Natural killer cell (primary cell): ENCODE data around the gene SAMM50. TPM values are rescaled to one million over a fixed set of nuclear protein-coding genes. Genes with fewer than 3 reads are reported as not detected.
A peak's percentile ranks its signal among the peaks of the same experiment; 100 is the strongest.

Experiments used
- ATAC-seq, 3 donors: fragments of 150-1000 bp in 2 of 3; fragments of 200-7000 bp in 1 of 3; cut with Tn5 transposase; 1 replicate in 1 of 3; 2 replicates in 2 of 3; pipeline ENCODE4 v1.10.0; 2021; ENCODE audit warnings: mild to moderate bottlenecking in 2 of 3, moderate library complexity in 2 of 3
- DNase-seq, 2 donors: peaks; one replicate each; pipeline versions ENCODE4 v3.0.0 to v3.0.0-alpha.2; 2013 to 2021; ENCODE audit warnings: mixed read lengths in 1 of 2
- H3K27ac ChIP-seq: one replicate; pipeline ENCODE4 v1.5.1; 2013; ENCODE audit warnings: mild to moderate bottlenecking, low read length
- H3K27me3 ChIP-seq: one replicate; pipeline ENCODE4 v1.6.1; 2013; ENCODE audit warnings: low read length; ENCODE audit not compliant: control insufficient read depth, insufficient read depth
- H3K36me3 ChIP-seq: one replicate; pipeline ENCODE4 v1.6.1; 2013; ENCODE audit warnings: low read length; ENCODE audit not compliant: control insufficient read depth, insufficient read depth
- H3K4me1 ChIP-seq: one replicate; pipeline ENCODE4 v1.6.1; 2013; ENCODE audit warnings: low read length; ENCODE audit not compliant: control insufficient read depth, insufficient read depth
- H3K4me3 ChIP-seq: one replicate; pipeline ENCODE4 v1.5.1; 2013; ENCODE audit warnings: low read length
- H3K9me3 ChIP-seq: one replicate; pipeline ENCODE4 v1.6.1; 2013; ENCODE audit warnings: low read length; ENCODE audit not compliant: control insufficient read depth, insufficient read depth
- H3K27ac Mint-ChIP-seq, 2 donors: one replicate each; pipeline ENCODE4 v1.8.0; 2022; ENCODE audit warnings: mild to moderate bottlenecking in 2 of 2, mixed read lengths in 2 of 2, moderate library complexity in 1 of 2
- H3K27me3 Mint-ChIP-seq, 2 donors: one replicate each; pipeline ENCODE4 v1.8.0; 2022; ENCODE audit warnings: low read depth in 2 of 2, mixed read lengths in 2 of 2
- H3K36me3 Mint-ChIP-seq: one replicate; pipeline ENCODE4 v1.8.0; 2022; ENCODE audit warnings: mixed read lengths
- H3K4me1 Mint-ChIP-seq, 2 donors: one replicate each; pipeline ENCODE4 v1.8.0; 2022; ENCODE audit warnings: mixed read lengths in 2 of 2
- H3K4me3 Mint-ChIP-seq: one replicate; pipeline ENCODE4 v1.8.0; 2022; ENCODE audit warnings: mild to moderate bottlenecking, moderate library complexity, mixed read lengths
- H3K9me3 Mint-ChIP-seq, 2 donors: one replicate each; pipeline ENCODE4 v1.8.0; 2022; ENCODE audit warnings: mixed read lengths in 2 of 2
- WGBS: methylation state at CpG from one replicate; pipeline ENCODE4 v1.1.7; 2013; ENCODE audit warnings: missing lambda C conversion rate; ENCODE audit not compliant: insufficient coverage; 5-methylcytosine and 5-hydroxymethylcytosine counted together
- intact Hi-C: fragments of 100-400 bp; cut with micrococcal nuclease; formaldehyde crosslinking; loops from one replicate; pipeline ENCODE4 v1.14.2; 2022
- total RNA-seq, 4 donors: library from RNA; stranded (reverse); fragments of 120-200 nt in 1 of 4; gene quantifications; one replicate each; pipeline versions ENCODE4 v1.2.3 to v1.2.4, GENCODE V29; 2013 to 2022
- TF ChIP-seq, protein P1 (sequence below): fragments of 200-600 bp; IDR thresholded peaks from one replicate; pipeline ENCODE4 v1.8.0; 2022; ENCODE audit warnings: antibody characterized with exemption

Gene SAMM50
- total RNA-seq, 3 donors from 2014 or later (not counting 1 experiment from before 2014, with no cell fraction given) = 25.9 to 30.6 (median 29.7) TPM

DNA sequence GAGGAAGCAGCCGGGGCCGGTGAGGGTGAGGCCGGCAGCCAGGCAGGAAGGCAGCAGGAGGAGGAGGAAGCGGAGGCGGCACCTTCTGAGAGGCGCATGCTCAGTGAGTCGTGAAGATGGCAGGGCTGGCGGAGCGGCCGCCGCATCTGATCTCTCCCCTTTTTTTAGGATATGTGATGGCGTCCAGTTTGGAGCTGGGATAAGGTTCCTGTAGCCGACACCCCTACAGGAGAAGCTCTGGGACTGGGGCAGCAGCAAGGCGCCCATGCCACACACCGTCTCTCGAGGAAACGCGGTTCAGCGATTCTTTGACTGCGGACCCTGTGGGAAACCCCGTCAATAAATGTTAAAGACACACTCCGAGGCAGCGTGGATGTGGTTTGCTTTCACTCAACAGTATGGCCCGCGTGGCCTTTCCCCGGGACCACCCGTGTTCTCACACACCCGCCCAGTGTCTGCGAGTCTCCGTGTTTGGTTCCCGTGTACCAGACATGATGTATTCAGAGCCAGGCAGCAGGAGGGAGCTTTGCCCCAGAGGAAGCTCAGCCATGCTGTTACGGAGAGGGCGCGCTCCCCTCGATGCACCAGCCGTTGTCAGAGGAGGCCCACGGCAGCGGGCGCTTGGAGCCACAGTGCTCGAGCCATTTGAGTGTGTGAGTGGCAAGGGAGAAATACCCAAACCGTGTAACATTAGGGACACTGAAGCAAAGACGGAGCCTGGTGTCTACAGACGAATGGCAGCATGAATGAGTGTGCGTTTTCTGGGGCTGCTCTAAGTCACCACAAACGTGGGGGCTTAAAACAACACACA is 41.1 kb downstream of the SAMM50 start:
- Mint-ChIP-seq H3K27ac (peak overlapping the region; percentile 84 to 92), H3K27me3 (no peaks in the 10 kb centered on the region), H3K36me3 (peaks cover 7% of the 10 kb centered on the region), H3K4me3 (peak overlapping the region; percentile 89), H3K4me1 (peaks cover 21 to 29% of the 10 kb centered on the region in 2 donors), H3K9me3 (no peaks in the 10 kb centered on the region)
- Histone ChIP-seq H3K27me3 (no peaks in the 10 kb centered on the region), H3K4me1 (peaks cover 20% of the 10 kb centered on the region), H3K27ac (peak overlapping the region; percentile 64), H3K9me3 (no peaks in the 10 kb centered on the region), H3K36me3 (peaks cover 10% of the 10 kb centered on the region), H3K4me3 (peak overlapping the region; percentile 41)
- DNase-seq = peak; percentile 42 to 80
- peak; percentile 68 to 82 (median 79) for ATAC-seq
- TF ChIP-seq, protein P1, sequence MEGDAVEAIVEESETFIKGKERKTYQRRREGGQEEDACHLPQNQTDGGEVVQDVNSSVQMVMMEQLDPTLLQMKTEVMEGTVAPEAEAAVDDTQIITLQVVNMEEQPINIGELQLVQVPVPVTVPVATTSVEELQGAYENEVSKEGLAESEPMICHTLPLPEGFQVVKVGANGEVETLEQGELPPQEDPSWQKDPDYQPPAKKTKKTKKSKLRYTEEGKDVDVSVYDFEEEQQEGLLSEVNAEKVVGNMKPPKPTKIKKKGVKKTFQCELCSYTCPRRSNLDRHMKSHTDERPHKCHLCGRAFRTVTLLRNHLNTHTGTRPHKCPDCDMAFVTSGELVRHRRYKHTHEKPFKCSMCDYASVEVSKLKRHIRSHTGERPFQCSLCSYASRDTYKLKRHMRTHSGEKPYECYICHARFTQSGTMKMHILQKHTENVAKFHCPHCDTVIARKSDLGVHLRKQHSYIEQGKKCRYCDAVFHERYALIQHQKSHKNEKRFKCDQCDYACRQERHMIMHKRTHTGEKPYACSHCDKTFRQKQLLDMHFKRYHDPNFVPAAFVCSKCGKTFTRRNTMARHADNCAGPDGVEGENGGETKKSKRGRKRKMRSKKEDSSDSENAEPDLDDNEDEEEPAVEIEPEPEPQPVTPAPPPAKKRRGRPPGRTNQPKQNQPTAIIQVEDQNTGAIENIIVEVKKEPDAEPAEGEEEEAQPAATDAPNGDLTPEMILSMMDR = no peak
- intact Hi-C loops = loop anchor here (10.0 kb wide), 1 partner anchor 688 kb away; no protein-coding TSS in a partner anchor
- 48% methylated on average over 45 of the region's 45 CpGs for WGBS

DNA sequence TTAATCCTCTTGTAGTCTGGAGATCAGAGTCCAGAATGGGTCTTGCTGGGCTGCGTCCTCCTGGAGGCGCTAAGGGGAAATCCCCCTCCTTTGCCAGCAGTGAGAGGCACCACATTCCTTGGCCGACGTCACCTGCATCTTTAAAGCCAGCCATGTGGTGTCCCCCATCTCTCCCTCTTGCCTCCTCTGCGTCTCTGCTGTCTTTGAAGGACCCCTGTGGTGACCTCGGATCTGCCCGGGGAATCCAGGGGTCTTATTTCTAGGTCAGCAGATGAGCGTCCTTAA is 41.7 kb downstream of the SAMM50 start:
- Mint-ChIP-seq H3K36me3 (peaks cover 7% of the 10 kb centered on the region), H3K9me3 (no peaks in the 10 kb centered on the region), H3K27me3 (no peaks in the 10 kb centered on the region), H3K4me1 (peaks cover 21 to 29% of the 10 kb centered on the region in 2 donors), H3K27ac (peak overlapping the region; percentile 84 to 92), H3K4me3 (peak overlapping the region; percentile 89)
- WGBS = 96% methylated on average over 8 of the region's 8 CpGs
- TF ChIP-seq, protein P1 = no peak
- Histone ChIP-seq H3K4me1 (peaks cover 20% of the 10 kb centered on the region), H3K36me3 (peaks cover 5% of the 10 kb centered on the region), H3K27me3 (no peaks in the 10 kb centered on the region), H3K27ac (peak overlapping the region; percentile 64), H3K4me3 (no peak overlapping the region), H3K9me3 (no peaks in the 10 kb centered on the region)
- intact Hi-C loops = loop anchor here (10.0 kb wide), 1 partner anchor 688 kb away; no protein-coding TSS in a partner anchor
- ATAC-seq (no peak), DNase-seq (peak in 1 of 2 donors; percentile 22)

DNA sequence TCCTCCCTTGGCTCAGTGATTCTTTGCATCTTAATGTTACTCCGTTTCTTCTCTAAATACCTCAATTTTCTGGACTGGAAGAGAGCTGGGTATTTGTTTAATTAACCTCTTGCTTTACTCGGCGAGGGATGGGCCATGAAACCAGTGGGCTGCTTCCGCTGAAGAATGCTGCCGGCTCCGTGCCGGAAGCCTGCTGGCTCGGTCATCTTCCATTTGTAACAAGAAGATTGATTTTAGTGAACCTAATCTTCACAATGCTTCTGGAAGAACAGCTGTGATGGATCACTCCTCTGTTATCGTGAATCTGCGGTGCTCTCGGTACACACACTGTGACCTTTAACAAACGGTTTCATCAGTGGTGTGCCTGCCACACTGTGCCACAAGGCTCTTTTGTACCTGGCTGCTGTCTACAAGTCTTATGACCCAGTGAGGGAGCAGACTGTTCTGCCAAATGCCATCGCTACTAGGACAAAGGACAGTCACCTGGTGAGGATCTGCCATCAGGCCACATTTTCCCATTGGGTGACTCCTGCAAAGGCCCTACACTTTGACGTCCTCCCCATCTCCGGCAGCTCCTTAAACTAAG is 43.5 kb downstream of the SAMM50 start:
- Mint-ChIP-seq H3K4me1 (peaks cover 13 to 20% of the 10 kb centered on the region in 2 donors), H3K36me3 (peaks cover under 1% of the 10 kb centered on the region), H3K4me3 (peak overlapping the region; percentile 21), H3K9me3 (no peaks in the 10 kb centered on the region), H3K27me3 (no peaks in the 10 kb centered on the region), H3K27ac (no peak overlapping the region)
- TF ChIP-seq, protein P1 = no peak
- no peak for ATAC-seq
- no peaks in the 10 kb centered on the region for H3K27me3 ChIP-seq
- no peak overlapping the region for H3K27ac ChIP-seq
- H3K4me1 ChIP-seq = peaks cover 20% of the 10 kb centered on the region
- H3K9me3 ChIP-seq = no peaks in the 10 kb centered on the region
- intact Hi-C loops = loop anchor here (10.0 kb wide), 1 partner anchor 686 kb away; no protein-coding TSS in a partner anchor
- peaks cover 5% of the 10 kb centered on the region for H3K36me3 ChIP-seq
- WGBS = 97% methylated on average over 14 of the region's 15 CpGs
- DNase-seq = no peak
- H3K4me3 ChIP-seq = no peak overlapping the region
